GM23338 (cell line): Measurements from ENCODE around the gene CAMKK2. TPM values are rescaled to one million over a fixed set of nuclear protein-coding genes. Genes with fewer than 3 reads are reported as not detected.

Experiments
- ATAC-seq: fragments of 200-7000 bp; cut with Tn5 transposase; 3 replicates; pipeline ENCODE4 v1.9.1; 2020
- DNase-seq: peaks from one replicate; pipeline ENCODE4 v3.0.0-alpha.2; 2015; ENCODE audit warnings: low spot score
- H2AFZ ChIP-seq: fragments of 200-600 bp; sonication (generic); 2 replicates; pipeline ENCODE4 v1.8.0; 2016; ENCODE audit warnings: antibody characterized with exemption, mild to moderate bottlenecking, moderate library complexity
- H3F3A ChIP-seq: fragments of 200-600 bp; sonication (generic); replicated peaks from 2 replicates; pipeline ENCODE4 v1.8.0; 2017; ENCODE audit warnings: antibody characterized with exemption, mixed run types, low read depth
- H3K27ac ChIP-seq: fragments of 200-600 bp; sonication (generic); 2 replicates; pipeline ENCODE4 v1.6.1; 2016; ENCODE audit warnings: low read depth
- H3K27me3 ChIP-seq: fragments of 200-600 bp; sonication (generic); 2 replicates; pipeline ENCODE4 v1.8.0; 2016; ENCODE audit warnings: mild to moderate bottlenecking, mixed run types, moderate library complexity; ENCODE audit not compliant: insufficient read depth
- H3K36me3 ChIP-seq: fragments of 200-600 bp; sonication (generic); 2 replicates; pipeline ENCODE4 v1.8.0; 2016; ENCODE audit warnings: mild to moderate bottlenecking; ENCODE audit not compliant: insufficient read depth
- H3K4me1 ChIP-seq: fragments of 200-600 bp; sonication (generic); 2 replicates; pipeline ENCODE4 v1.8.0; 2016; ENCODE audit warnings: mild to moderate bottlenecking, moderate library complexity; ENCODE audit not compliant: insufficient read depth
- H3K4me2 ChIP-seq: fragments of 200-600 bp; sonication (generic); 2 replicates; pipeline ENCODE4 v1.7.1; 2017; ENCODE audit warnings: mixed run types
- H3K4me3 ChIP-seq: fragments of 200-600 bp; sonication (generic); 2 replicates; pipeline ENCODE4 v1.6.1; 2016; ENCODE audit warnings: mixed run types
- H3K79me2 ChIP-seq: fragments of 200-600 bp; sonication (generic); replicated peaks from 2 replicates; pipeline ENCODE4 v1.8.0; 2017; ENCODE audit warnings: mild to moderate bottlenecking; ENCODE audit not compliant: insufficient read depth
- H3K9me2 ChIP-seq: fragments of 200-600 bp; sonication (generic); 2 replicates; pipeline ENCODE4 v1.8.0; 2017; ENCODE audit not compliant: insufficient read depth
- H4K20me1 ChIP-seq: fragments of 200-600 bp; sonication (generic); replicated peaks from 2 replicates; pipeline ENCODE4 v1.8.0; 2017; ENCODE audit warnings: mild to moderate bottlenecking; ENCODE audit not compliant: insufficient read depth
- H3K27ac Mint-ChIP-seq: 2 replicates; pipeline ENCODE4 v1.8.0; 2020; ENCODE audit warnings: inconsistent platforms, mild to moderate bottlenecking, moderate library complexity, mixed read lengths
- H3K27me3 Mint-ChIP-seq: 3 replicates; pipeline ENCODE4 v1.8.0; 2022; ENCODE audit warnings: low read depth, mild to moderate bottlenecking, moderate library complexity, mixed read lengths, inconsistent platforms; ENCODE audit not compliant: insufficient read depth, poor library complexity
- H3K36me3 Mint-ChIP-seq: 3 replicates; pipeline ENCODE4 v1.8.0; 2021; ENCODE audit warnings: low read depth, mild to moderate bottlenecking, inconsistent platforms, moderate library complexity, mixed read lengths
- H3K4me1 Mint-ChIP-seq: 3 replicates; pipeline ENCODE4 v1.8.0; 2020; ENCODE audit warnings: mild to moderate bottlenecking, inconsistent platforms, mixed read lengths
- H3K4me3 Mint-ChIP-seq: 3 replicates; pipeline ENCODE4 v1.8.0; 2021; ENCODE audit warnings: moderate library complexity, mild to moderate bottlenecking, inconsistent platforms, mixed read lengths
- H3K9me3 Mint-ChIP-seq: 3 replicates; pipeline ENCODE4 v1.8.0; 2020; ENCODE audit warnings: moderate library complexity, mild to moderate bottlenecking, inconsistent platforms, mixed read lengths
- CREB1 ChIP-seq: fragments of 250-450 bp; sonication (Bioruptor Pico); IDR thresholded peaks from 2 replicates; pipeline ENCODE4 v1.5.0; 2020; ENCODE audit warnings: low read depth, mild to moderate bottlenecking, moderate library complexity
- CTCF ChIP-seq, 2 experiments: fragments of 200-600 bp in 1 of 2; sonication (generic) in 1 of 2; conservative IDR thresholded peaks; 2 replicates each; pipeline versions ENCODE4 v1.5.1 to v1.6.1; 2016 to 2017; ENCODE audit warnings: antibody characterized with exemption in 2 of 2, low read depth in 2 of 2, mild to moderate bottlenecking in 2 of 2, moderate library complexity in 1 of 2
- EZH2 ChIP-seq: fragments of 200-600 bp; sonication (generic); IDR thresholded peaks from one replicate; pipeline ENCODE4 v1.8.0; 2017; ENCODE audit warnings: antibody characterized with exemption, mild to moderate bottlenecking, low read depth; ENCODE audit not compliant: unreplicated experiment
- EZH2phosphoT487 ChIP-seq: fragments of 200-600 bp; sonication (generic); IDR thresholded peaks from one replicate; pipeline ENCODE4 v1.8.1; 2018; ENCODE audit warnings: antibody characterized with exemption; ENCODE audit not compliant: unreplicated experiment
- ZNF114 ChIP-seq: fragments of 250-450 bp; sonication (Bioruptor Pico); IDR thresholded peaks from 2 replicates; pipeline ENCODE4 v1.5.0; 2020; ENCODE audit warnings: mild to moderate bottlenecking, moderate library complexity
- ZNF462 ChIP-seq: fragments of 250-450 bp; sonication (Bioruptor Pico); IDR thresholded peaks from 2 replicates; pipeline ENCODE4 v1.5.0; 2020; ENCODE audit warnings: mild to moderate bottlenecking, moderate library complexity
- polyA plus RNA-seq: library from polyadenylated mRNA; unstranded; fragments of >200 nt; fragmentation: Nextera tagmentation; extraction: Ambion mirVana; gene quantifications from 2 replicates; pipeline ENCODE4 v1.2.1, GENCODE V29; 2016
- total RNA-seq: library from RNA; depleted of rRNA; stranded (reverse); fragments of >200 nt; shearing (Covaris generic); gene quantifications from 2 replicates; pipeline ENCODE4 v1.2.3, GENCODE V29; 2014

CAMKK2 gene
- total and polyA plus RNA-seq, 2 experiments from 2014 or later, result 10.3 to 26.4 TPM

- TF ChIP-seq ZNF462 (CRISPR knock-in tag), result no peak
- TF ChIP-seq CTCF (conservative IDR thresholded peaks at IDR 0.05; ENCODE audit: low read depth in 2 of 2), result no peak
Observed at GRCh38 chr12:121217063-121217462, 79.4 kb downstream of the CAMKK2 start (continued).

- no peaks in the 10 kb centered on the region for H4K20me1 ChIP-seq
- peaks cover 2% of the 10 kb centered on the region; the same call in 1 of the 3 replicates for H3K4me1 Mint-ChIP-seq
- no peaks in the 10 kb centered on the region for H3K79me2 ChIP-seq
- H3K4me1 ChIP-seq, result peaks cover 4% of the 10 kb centered on the region; the same call in 1 of the 2 replicates
- H3K27me3 Mint-ChIP-seq, result peaks cover 7% of the 10 kb centered on the region
- H3K4me3 Mint-ChIP-seq, result no peak overlapping the region
- H2AFZ ChIP-seq, result no peak overlapping the region
- H3K9me3 Mint-ChIP-seq, result no peaks in the 10 kb centered on the region
- no peak for DNase-seq
- H3F3A ChIP-seq, result no peaks in the 10 kb centered on the region
- no peaks in the 10 kb centered on the region; the same call in 2 of the 3 replicates for H3K36me3 Mint-ChIP-seq
- no peaks in the 10 kb centered on the region for H3K27me3 ChIP-seq
- H3K27ac Mint-ChIP-seq, result no peak overlapping the region
- no peak for ATAC-seq
- no peaks in the 10 kb centered on the region for H3K9me2 ChIP-seq
- no peaks in the 10 kb centered on the region for H3K36me3 ChIP-seq
- H3K4me2 ChIP-seq, result no peak overlapping the region
- H3K4me3 ChIP-seq, result no peak overlapping the region
- H3K27ac ChIP-seq, result no peak overlapping the region
- TF ChIP-seq CREB1 (CRISPR knock-in tag), result no peak
- TF ChIP-seq CTCF (conservative IDR thresholded peaks at IDR 0.05; ENCODE audit: low read depth in 2 of 2), result no peak
- no peak for TF ChIP-seq EZH2phosphoT487
- TF ChIP-seq ZNF114 (CRISPR knock-in tag), result no peak
- no peak for TF ChIP-seq EZH2
Observed at GRCh38 chr12:121216102-121216501, 80.4 kb downstream of the CAMKK2 start.
